Measurements from ENCODE around the gene RBM33. TPM values are rescaled to one million over a fixed set of nuclear protein-coding genes. Genes with fewer than 3 reads are reported as not detected.

The RBM33 gene
- total RNA-seq, 2 donors from 2014 or later, result 86.8 to 87.1 TPM

GRCh38 chr7:155717010-155717744, 72.7 kb downstream of the RBM33 start:
- no peak for TF ChIP-seq CTCF (conservative IDR thresholded peaks at IDR 0.05)
- WGBS, 2 experiments (ENCODE audit: insufficient coverage in 1 of 2, insufficient read length in 1 of 2), result 93 to 98% methylated on average over 9 to 12 of the region's 12 CpGs
- H3K36me3 Mint-ChIP-seq (ENCODE audit: low read depth), result peaks cover 54% of the 10 kb centered on the region

GRCh38 chr7:155721056-155721455, 76.6 kb downstream of the RBM33 start:
- H3K36me3 Mint-ChIP-seq (ENCODE audit: low read depth), result peaks cover 43% of the 10 kb centered on the region
- no peak for TF ChIP-seq CTCF (conservative IDR thresholded peaks at IDR 0.05)
- H3K4me1 Mint-ChIP-seq, result peaks cover 9% of the 10 kb centered on the region
- no peaks in the 10 kb centered on the region for H3K4me1 ChIP-seq (ENCODE audit: control insufficient read depth, insufficient read depth, low read length)
- 97% methylated on average over 5 of the region's 6 CpGs; no CpG with 5 or more reads in 1 of the 2 experiments for WGBS, 2 experiments (ENCODE audit: insufficient coverage in 1 of 2, insufficient read length in 1 of 2)
- H3K9me3 Mint-ChIP-seq, result peaks cover 2% of the 10 kb centered on the region
- H3K9me3 ChIP-seq (ENCODE audit: control insufficient read depth, low read length), result peaks cover 4% of the 10 kb centered on the region
- no peak overlapping the region for H3K4me3 ChIP-seq (ENCODE audit: low read length)
- no peak for DNase-seq
- no peak overlapping the region for H3K9ac ChIP-seq (ENCODE audit: extremely low read depth, low read length, poor library complexity, severe bottlenecking)
- H3K27ac Mint-ChIP-seq, result no peak overlapping the region
- H3K36me3 ChIP-seq (ENCODE audit: control insufficient read depth, insufficient read depth, low read length), result peaks cover 72% of the 10 kb centered on the region
- H3K4me3 Mint-ChIP-seq, result no peak overlapping the region
- H3K27me3 Mint-ChIP-seq (ENCODE audit: insufficient read depth), result no peaks in the 10 kb centered on the region
- no peak overlapping the region for H3K27ac ChIP-seq (ENCODE audit: low read depth, low read length)
- no peaks in the 10 kb centered on the region for H3K27me3 ChIP-seq (ENCODE audit: control insufficient read depth, insufficient read depth, low read length, poor library complexity, severe bottlenecking)

More at GRCh38 chr7:155717010-155717744, 72.7 kb downstream of the RBM33 start:
- H3K36me3 ChIP-seq (ENCODE audit: control insufficient read depth, insufficient read depth, low read length), result peaks cover 70% of the 10 kb centered on the region
- no peak overlapping the region for H3K27ac ChIP-seq (ENCODE audit: low read depth, low read length)
- peak overlapping the region; percentile 45 for H3K27ac Mint-ChIP-seq
- H3K4me1 ChIP-seq (ENCODE audit: control insufficient read depth, insufficient read depth, low read length), result no peaks in the 10 kb centered on the region
- DNase-seq, result no peak
- H3K4me3 ChIP-seq (ENCODE audit: low read length), result no peak overlapping the region
- H3K27me3 ChIP-seq (ENCODE audit: control insufficient read depth, insufficient read depth, low read length, poor library complexity, severe bottlenecking), result no peaks in the 10 kb centered on the region
- no peak overlapping the region for H3K9ac ChIP-seq (ENCODE audit: extremely low read depth, low read length, poor library complexity, severe bottlenecking)
- peaks cover 4% of the 10 kb centered on the region for H3K9me3 ChIP-seq (ENCODE audit: control insufficient read depth, low read length)
- H3K4me3 Mint-ChIP-seq, result no peak overlapping the region
- H3K4me1 Mint-ChIP-seq, result peaks cover 7% of the 10 kb centered on the region
- peaks cover 2% of the 10 kb centered on the region for H3K9me3 Mint-ChIP-seq
- H3K27me3 Mint-ChIP-seq (ENCODE audit: insufficient read depth), result no peaks in the 10 kb centered on the region

GRCh38 chr7:155722118-155722517, 77.7 kb downstream of the RBM33 start:
- H3K9ac ChIP-seq (ENCODE audit: extremely low read depth, low read length, poor library complexity, severe bottlenecking), result no peak overlapping the region
- Mint-ChIP-seq H3K9me3 (no peaks in the 10 kb centered on the region), H3K4me3 (no peak overlapping the region), H3K4me1 (peaks cover 14% of the 10 kb centered on the region), H3K36me3 (ENCODE audit: low read depth) (peaks cover 36% of the 10 kb centered on the region), H3K27ac (no peak overlapping the region), H3K27me3 (ENCODE audit: insufficient read depth) (no peaks in the 10 kb centered on the region)
- H3K4me1 ChIP-seq (ENCODE audit: control insufficient read depth, insufficient read depth, low read length), result no peaks in the 10 kb centered on the region
- H3K4me3 ChIP-seq (ENCODE audit: low read length), result no peak overlapping the region
- TF ChIP-seq CTCF (conservative IDR thresholded peaks at IDR 0.05), result no peak
- 91 to 100% methylated on average over 1 to 2 of the region's 2 CpGs for WGBS, 2 experiments (ENCODE audit: insufficient coverage in 1 of 2, insufficient read length in 1 of 2)
- H3K9me3 ChIP-seq (ENCODE audit: control insufficient read depth, low read length), result no peaks in the 10 kb centered on the region
- H3K27ac ChIP-seq (ENCODE audit: low read depth, low read length), result no peak overlapping the region
- H3K27me3 ChIP-seq (ENCODE audit: control insufficient read depth, insufficient read depth, low read length, poor library complexity, severe bottlenecking), result no peaks in the 10 kb centered on the region
- peaks cover 62% of the 10 kb centered on the region for H3K36me3 ChIP-seq (ENCODE audit: control insufficient read depth, insufficient read depth, low read length)
- no peak for DNase-seq
